Activated CD8-positive, alpha-beta memory T cell treated with anti-CD3 and anti-CD28 coated beads, Interleukin-2, amount 10 ng/mL, durations not matched to agents 7 days and 5 days (primary cell): ENCODE results near the gene COL6A1. TPM values are rescaled to one million over a fixed set of nuclear protein-coding genes. Genes with fewer than 3 reads are reported as not detected.
"Not testable (repeated sequence)": the region's sequence is repeated elsewhere in the genome, so short reads cannot be mapped to it uniquely, and the experiment has no call there.

ENCODE experiments used
- ATAC-seq: fragments of 150-1000 bp; cut with Tn5 transposase; one replicate; pipeline ENCODE4 v1.10.0; 2021; ENCODE audit warnings: moderate library complexity
- CTCF ChIA-PET: fragments of 350-600 bp; sonication (Branson Sonifier 250); formaldehyde crosslinking; loops from one replicate; lab custom pipeline; 2021; ENCODE audit warnings: antibody characterized with exemption; lab: Charles Lee
- DNase-seq: peaks from one replicate; pipeline ENCODE4 v3.0.0-alpha.2; 2020
- H3K27ac Mint-ChIP-seq: one replicate; pipeline ENCODE4 v1.8.0; 2021; ENCODE audit warnings: mild to moderate bottlenecking, mixed read lengths
- H3K27me3 Mint-ChIP-seq: one replicate; pipeline ENCODE4 v1.8.0; 2021; ENCODE audit warnings: mixed read lengths
- H3K36me3 Mint-ChIP-seq: one replicate; pipeline ENCODE4 v1.8.0; 2021; ENCODE audit warnings: mild to moderate bottlenecking, mixed read lengths
- H3K4me1 Mint-ChIP-seq: one replicate; pipeline ENCODE4 v1.8.0; 2021; ENCODE audit warnings: mixed read lengths
- H3K4me3 Mint-ChIP-seq: one replicate; pipeline ENCODE4 v1.8.0; 2021; ENCODE audit warnings: mild to moderate bottlenecking, moderate library complexity, mixed read lengths
- H3K9me3 Mint-ChIP-seq: one replicate; pipeline ENCODE4 v1.8.0; 2022; ENCODE audit warnings: low read depth, mixed read lengths
- total RNA-seq, 2 experiments: library from RNA; stranded (reverse); gene quantifications; one replicate each; pipeline ENCODE4 v1.2.3, GENCODE V29; 2021

Gene COL6A1
- total RNA-seq, 2 experiments from 2014 or later = 0.12 to 5.4 TPM

DNA sequence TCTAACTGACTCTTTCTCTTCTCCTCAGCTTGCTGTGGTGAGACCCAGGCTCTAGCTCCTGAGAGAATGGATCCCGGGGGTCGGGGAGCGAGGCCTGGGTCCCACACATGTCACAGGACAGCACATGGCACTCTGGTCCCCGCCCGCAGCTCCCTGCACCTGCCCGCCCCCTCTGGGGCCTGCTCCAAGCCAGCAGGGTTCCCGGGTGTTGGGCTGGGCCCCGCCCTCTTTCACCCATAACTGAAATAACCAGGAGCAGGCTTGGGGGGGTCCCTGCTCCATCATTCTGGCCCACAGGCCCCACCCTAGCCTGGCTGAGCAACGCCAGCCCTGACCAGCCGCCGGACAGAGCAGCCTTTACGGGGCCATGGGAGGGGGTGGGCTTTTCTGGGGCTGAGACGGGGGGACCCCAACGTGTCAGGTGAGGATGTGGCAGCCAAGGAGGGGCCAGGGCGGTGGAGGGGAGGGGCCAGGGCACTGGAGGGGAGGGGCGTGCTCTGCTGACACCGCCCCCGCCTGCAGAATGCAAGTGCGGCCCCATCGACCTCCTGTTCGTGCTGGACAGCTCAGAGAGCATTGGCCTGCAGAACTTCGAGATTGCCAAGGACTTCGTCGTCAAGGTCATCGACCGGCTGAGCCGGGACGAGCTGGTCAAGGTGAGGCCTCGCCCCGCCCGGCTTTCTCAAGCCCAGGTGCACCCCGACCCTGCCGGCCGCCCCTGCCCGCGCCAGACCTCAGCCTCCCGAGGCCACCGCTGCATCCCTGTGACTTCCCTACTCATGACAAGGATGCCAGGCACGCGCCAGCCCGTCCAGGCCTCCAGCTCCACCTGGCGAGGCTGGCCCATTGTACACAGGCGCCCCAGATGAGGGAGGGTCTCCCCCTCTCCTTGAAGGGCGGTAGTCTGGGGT is 19.4 kb downstream of the COL6A1 start:
- H3K9me3 Mint-ChIP-seq = no peaks in the 10 kb centered on the region
- no peak overlapping the region for H3K27ac Mint-ChIP-seq

DNA sequence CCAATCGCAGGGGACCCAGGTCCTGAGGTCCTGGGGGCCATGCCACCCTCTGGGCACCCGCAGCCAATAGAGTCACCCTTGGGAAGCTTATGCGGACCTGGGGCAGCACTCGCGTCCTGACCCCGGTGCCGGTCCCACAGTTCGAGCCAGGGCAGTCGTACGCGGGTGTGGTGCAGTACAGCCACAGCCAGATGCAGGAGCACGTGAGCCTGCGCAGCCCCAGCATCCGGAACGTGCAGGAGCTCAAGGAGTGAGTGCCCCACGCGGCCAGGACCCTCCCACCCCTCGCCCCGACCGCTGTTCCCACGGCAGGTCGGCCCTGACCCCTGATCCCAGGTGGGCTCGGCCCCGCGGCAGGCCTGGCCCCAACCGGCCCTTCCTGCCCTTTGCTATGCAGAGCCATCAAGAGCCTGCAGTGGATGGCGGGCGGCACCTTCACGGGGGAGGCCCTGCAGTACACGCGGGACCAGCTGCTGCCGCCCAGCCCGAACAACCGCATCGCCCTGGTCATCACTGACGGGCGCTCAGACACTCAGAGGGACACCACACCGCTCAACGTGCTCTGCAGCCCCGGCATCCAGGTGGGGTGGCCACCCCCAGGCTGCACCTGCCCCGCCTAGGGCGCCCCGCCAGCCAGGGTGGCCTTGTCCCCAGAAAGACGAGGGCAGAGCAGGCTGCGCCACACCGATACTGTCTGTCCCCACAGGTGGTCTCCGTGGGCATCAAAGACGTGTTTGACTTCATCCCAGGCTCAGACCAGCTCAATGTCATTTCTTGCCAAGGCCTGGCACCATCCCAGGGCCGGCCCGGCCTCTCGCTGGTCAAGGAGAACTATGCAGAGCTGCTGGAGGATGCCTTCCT is 20.5 kb downstream of the COL6A1 start:
- Mint-ChIP-seq H3K4me1 (no peaks in the 10 kb centered on the region), H3K36me3 (no peaks in the 10 kb centered on the region), H3K9me3 (no peaks in the 10 kb centered on the region), H3K27me3 (no peaks in the 10 kb centered on the region), H3K27ac (no peak overlapping the region), H3K4me3 (no peak overlapping the region)
- ATAC-seq = no peak
- CTCF ChIA-PET = no interaction called here
- DNase-seq = no peak

More for the DNA sequence above, 19.4 kb downstream of the COL6A1 start:
- ATAC-seq = no peak
- peak; percentile 33 for DNase-seq
- Mint-ChIP-seq H3K27me3 (no peaks in the 10 kb centered on the region), H3K36me3 (no peaks in the 10 kb centered on the region), H3K4me1 (no peaks in the 10 kb centered on the region), H3K4me3 (no peak overlapping the region)
- CTCF ChIA-PET = no interaction called here

DNA sequence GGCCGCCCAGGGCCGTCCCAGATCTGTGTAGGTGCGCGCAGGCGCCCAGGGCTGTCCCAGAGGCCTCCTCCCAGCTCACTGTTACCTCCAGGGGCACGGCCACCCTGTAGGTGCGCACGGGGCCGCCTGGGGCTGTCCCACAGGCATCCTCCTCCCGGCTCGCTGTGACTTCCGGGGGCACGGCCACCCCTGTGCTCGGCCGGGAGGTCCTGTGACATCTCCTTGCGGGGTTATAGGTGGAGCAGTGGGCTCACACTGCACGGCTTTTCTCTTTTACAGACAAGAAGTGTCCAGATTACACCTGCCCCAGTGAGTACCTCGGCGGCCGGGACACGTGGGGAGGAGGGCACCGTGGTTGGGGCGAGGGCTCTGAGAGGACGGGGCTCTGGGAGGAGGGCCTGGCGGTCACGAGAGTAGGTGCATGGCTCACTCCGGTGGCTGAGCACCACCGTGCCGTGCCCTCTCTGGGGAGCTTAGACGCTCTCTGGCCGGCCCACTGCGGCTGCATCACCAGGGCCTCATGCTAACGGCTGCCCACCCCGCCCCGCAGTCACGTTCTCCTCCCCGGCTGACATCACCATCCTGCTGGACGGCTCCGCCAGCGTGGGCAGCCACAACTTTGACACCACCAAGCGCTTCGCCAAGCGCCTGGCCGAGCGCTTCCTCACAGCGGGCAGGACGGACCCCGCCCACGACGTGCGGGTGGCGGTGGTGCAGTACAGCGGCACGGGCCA is 21.4 kb downstream of the COL6A1 start:
- ATAC-seq = no peak
- peak; percentile 27 for DNase-seq
- H3K4me3 Mint-ChIP-seq = no peak overlapping the region
- H3K9me3 Mint-ChIP-seq = no peaks in the 10 kb centered on the region
- H3K27ac Mint-ChIP-seq = no peak overlapping the region
- CTCF ChIA-PET = no interaction called here
- H3K4me1 Mint-ChIP-seq = no peaks in the 10 kb centered on the region
- H3K36me3 Mint-ChIP-seq = no peaks in the 10 kb centered on the region
- H3K27me3 Mint-ChIP-seq = no peaks in the 10 kb centered on the region

DNA sequence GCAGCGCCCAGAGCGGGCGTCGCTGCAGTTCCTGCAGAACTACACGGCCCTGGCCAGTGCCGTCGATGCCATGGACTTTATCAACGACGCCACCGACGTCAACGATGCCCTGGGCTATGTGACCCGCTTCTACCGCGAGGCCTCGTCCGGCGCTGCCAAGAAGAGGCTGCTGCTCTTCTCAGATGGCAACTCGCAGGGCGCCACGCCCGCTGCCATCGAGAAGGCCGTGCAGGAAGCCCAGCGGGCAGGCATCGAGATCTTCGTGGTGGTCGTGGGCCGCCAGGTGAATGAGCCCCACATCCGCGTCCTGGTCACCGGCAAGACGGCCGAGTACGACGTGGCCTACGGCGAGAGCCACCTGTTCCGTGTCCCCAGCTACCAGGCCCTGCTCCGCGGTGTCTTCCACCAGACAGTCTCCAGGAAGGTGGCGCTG is 22.0 kb downstream of the COL6A1 start:
- DNase-seq = no peak
- H3K4me1 Mint-ChIP-seq = no peaks in the 10 kb centered on the region
- H3K27me3 Mint-ChIP-seq = no peaks in the 10 kb centered on the region
- no peak for ATAC-seq
- H3K27ac Mint-ChIP-seq = no peak overlapping the region
- peaks cover 3% of the 10 kb centered on the region for H3K9me3 Mint-ChIP-seq
- H3K36me3 Mint-ChIP-seq = no peaks in the 10 kb centered on the region
- H3K4me3 Mint-ChIP-seq = no peak overlapping the region
- CTCF ChIA-PET = no interaction called here

DNA sequence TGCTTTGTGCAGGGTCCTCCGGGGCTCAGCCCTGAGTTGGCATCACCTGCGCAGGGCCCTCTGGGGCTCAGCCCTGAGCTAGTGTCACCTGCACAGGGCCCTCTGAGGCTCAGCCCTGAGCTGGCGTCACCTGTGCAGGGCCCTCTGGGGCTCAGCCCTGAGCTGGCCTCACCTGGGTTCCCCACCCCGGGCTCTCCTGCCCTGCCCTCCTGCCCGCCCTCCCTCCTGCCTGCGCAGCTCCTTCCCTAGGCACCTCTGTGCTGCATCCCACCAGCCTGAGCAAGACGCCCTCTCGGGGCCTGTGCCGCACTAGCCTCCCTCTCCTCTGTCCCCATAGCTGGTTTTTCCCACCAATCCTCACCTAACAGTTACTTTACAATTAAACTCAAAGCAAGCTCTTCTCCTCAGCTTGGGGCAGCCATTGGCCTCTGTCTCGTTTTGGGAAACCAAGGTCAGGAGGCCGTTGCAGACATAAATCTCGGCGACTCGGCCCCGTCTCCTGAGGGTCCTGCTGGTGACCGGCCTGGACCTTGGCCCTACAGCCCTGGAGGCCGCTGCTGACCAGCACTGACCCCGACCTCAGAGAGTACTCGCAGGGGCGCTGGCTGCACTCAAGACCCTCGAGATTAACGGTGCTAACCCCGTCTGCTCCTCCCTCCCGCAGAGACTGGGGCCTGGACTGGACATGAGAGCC is 22.7 kb downstream of the COL6A1 start:
- no peak overlapping the region for H3K27ac Mint-ChIP-seq
- H3K4me1 Mint-ChIP-seq = no peaks in the 10 kb centered on the region
- ATAC-seq (no peak), DNase-seq (no peak)
- no peak overlapping the region for H3K4me3 Mint-ChIP-seq
- H3K9me3 Mint-ChIP-seq = peaks cover 3% of the 10 kb centered on the region
- no peaks in the 10 kb centered on the region for H3K27me3 Mint-ChIP-seq
- no peaks in the 10 kb centered on the region for H3K36me3 Mint-ChIP-seq
- CTCF ChIA-PET = no interaction called here

DNA sequence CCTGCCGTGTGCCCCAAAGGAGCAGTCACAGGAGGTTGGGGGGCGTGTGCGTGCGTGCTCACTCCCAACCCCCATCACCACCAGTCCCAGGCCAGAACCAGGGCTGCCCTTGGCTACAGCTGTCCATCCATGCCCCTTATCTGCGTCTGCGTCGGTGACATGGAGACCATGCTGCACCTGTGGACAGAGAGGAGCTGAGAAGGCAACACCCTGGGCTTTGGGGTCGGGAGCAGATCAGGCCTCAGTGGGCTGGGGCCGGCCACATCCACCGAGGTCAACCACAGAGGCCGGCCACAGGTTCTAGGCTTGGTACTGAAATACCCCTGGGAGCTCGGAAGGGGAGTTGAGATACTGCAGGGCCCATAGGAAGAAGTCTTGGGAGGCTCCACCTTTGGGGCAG is 23.5 kb downstream of the COL6A1 start:
- no peak overlapping the region for H3K4me3 Mint-ChIP-seq
- CTCF ChIA-PET = interaction anchor here (0.6 kb wide), 1 partner anchor 31 kb away, joined by 5 read pairs; no protein-coding TSS in a partner anchor
- H3K27me3 Mint-ChIP-seq = no peaks in the 10 kb centered on the region
- peaks cover 7% of the 10 kb centered on the region for H3K9me3 Mint-ChIP-seq
- peaks cover 1% of the 10 kb centered on the region for H3K36me3 Mint-ChIP-seq
- no peak for DNase-seq
- no peak for ATAC-seq
- H3K27ac Mint-ChIP-seq = no peak overlapping the region
- H3K4me1 Mint-ChIP-seq = no peaks in the 10 kb centered on the region

DNA sequence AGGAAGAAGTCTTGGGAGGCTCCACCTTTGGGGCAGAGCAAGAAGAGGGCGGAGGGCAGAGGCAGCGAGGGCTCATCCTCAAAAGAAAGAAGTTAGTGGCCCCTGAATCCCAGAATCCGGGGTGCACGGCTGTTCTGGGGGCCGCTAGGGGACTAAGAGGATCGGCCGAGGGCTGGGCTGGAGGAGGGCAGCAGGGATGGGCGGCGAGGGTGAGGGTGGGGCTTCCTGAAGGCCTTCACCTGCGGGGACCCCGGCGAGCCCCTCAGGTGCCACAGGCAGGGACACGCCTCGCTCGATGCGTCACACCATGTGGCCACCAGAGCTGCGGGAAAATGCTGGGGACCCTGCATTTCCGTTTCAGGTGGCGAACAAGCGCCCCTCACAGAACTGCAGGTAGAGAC is 23.9 kb downstream of the COL6A1 start:
- DNase-seq = no peak
- H3K9me3 Mint-ChIP-seq = peaks cover 7% of the 10 kb centered on the region
- no peaks in the 10 kb centered on the region for H3K27me3 Mint-ChIP-seq
- peaks cover 1% of the 10 kb centered on the region for H3K36me3 Mint-ChIP-seq
- H3K4me3 Mint-ChIP-seq = no peak overlapping the region
- ATAC-seq = no peak
- no peaks in the 10 kb centered on the region for H3K4me1 Mint-ChIP-seq
- no peak overlapping the region for H3K27ac Mint-ChIP-seq
- CTCF ChIA-PET = interaction anchor here (0.6 kb wide), 1 partner anchor 32 kb away, joined by 5 read pairs; no protein-coding TSS in a partner anchor

DNA sequence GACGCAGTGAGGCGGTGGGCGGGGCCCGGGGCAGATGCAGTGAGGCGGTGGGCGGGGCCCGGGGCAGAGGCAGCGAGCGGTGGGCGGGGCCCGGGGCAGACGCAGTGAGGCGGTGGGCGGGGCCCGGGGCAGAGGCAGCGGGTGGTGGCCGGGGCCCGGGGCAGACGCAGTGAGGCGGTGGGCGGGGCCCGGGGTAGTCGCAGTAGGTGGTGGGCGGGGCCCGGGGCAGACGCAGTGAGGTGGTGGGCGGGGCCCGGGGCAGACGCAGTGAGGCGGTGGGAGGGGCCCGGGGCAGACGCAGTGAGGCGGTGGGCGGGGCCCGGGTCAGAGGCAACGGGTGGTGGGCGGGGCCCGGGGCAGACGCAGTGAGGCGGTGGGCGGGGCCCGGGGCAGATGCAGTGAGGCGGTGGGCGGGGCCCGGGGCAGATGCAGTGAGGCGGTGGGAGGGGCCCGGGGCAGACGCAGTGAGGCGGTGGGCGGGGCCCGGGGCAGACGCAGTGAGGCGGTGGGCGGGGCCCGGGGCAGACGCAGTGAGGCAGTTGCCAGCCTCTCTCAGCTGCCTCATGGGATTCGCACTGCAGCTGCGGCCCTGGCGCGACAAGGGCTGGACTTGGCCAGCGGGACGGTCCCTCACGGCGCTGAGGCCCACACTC is 24.4 kb downstream of the COL6A1 start:
- CTCF ChIA-PET = interaction anchor here (0.6 kb wide), 1 partner anchor 32 kb away, joined by 5 read pairs; no protein-coding TSS in a partner anchor
- not testable (repeated sequence) for ATAC-seq, DNase-seq, H3K9me3 Mint-ChIP-seq, H3K27me3 Mint-ChIP-seq, H3K4me1 Mint-ChIP-seq, H3K4me3 Mint-ChIP-seq, H3K36me3 Mint-ChIP-seq, H3K27ac Mint-ChIP-seq

DNA sequence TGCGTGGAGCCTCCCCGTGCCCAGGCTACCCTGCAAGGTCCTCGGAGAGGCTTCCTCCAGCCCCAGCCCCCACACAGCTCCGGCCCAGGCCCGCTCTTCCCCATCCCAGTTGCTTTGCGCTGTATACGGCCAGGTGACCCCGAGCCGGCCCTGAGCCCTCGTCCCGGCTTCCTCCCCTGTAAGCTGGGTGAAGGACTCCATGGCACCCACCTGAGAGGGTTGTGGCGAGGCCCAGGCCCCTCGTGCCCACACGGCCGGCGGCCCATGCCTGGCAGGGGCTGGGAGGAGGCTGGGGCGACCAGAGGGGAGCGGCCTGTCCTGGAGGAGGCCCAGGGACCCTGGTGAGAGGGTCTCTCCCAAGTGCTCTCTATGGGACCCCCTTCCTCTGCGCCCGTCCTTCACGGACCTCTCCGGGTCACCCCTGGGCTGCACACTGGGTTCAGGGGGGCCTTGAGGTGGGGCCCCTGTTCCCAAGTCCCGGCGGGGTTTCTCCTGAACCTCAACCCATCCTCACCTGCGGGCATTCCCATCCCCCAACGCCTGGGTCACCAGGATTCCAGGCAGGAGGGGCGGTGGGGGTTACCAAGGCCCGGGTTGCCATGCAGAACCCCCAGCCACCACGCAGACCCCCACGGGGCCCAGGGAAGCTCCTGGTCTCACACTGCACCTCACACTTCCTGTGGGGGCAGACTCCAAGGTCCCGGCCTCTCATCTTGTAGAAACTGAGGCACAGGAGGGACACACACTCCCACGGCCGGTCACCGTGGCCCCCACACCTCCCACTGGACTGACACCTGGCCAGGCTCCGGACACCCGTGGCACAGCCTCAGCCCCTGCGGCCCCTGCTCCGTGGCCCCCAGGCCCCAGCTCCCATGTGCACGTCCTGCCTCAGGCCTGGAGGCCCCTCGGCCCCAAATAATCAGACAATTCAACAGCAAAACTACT is 25.2 kb downstream of the COL6A1 start:
- Mint-ChIP-seq H3K4me3 (no peak overlapping the region), H3K36me3 (peaks cover 1% of the 10 kb centered on the region), H3K27ac (no peak overlapping the region), H3K4me1 (no peaks in the 10 kb centered on the region), H3K9me3 (peaks cover 7% of the 10 kb centered on the region), H3K27me3 (no peaks in the 10 kb centered on the region)
- ATAC-seq (no peak), DNase-seq (no peak)
- CTCF ChIA-PET = no interaction called here

DNA sequence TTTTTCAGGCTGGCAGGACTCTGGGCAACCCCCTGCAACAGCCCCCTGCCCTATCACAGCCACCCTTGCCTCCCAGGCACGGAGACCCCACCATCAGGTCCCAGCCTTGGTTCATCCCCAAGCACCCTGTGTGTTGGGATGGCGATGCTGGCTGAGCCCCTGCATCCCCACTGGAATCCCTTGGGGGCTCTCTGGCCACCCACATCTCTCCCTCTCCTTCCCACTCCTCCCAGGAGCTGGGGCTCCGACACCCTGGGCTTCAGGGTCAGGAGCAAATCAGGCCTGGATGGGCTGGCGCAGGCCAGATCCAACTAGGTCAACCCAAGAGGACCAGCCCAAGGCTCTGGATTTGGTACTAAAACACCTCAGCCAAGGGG is 25.9 kb downstream of the COL6A1 start:
- Mint-ChIP-seq H3K36me3 (peaks cover 1% of the 10 kb centered on the region), H3K4me3 (no peak overlapping the region), H3K27me3 (peaks cover 2% of the 10 kb centered on the region), H3K9me3 (peaks cover 7% of the 10 kb centered on the region), H3K27ac (no peak overlapping the region), H3K4me1 (no peaks in the 10 kb centered on the region)
- DNase-seq (no peak), ATAC-seq (no peak)
- CTCF ChIA-PET = no interaction called here

DNA sequence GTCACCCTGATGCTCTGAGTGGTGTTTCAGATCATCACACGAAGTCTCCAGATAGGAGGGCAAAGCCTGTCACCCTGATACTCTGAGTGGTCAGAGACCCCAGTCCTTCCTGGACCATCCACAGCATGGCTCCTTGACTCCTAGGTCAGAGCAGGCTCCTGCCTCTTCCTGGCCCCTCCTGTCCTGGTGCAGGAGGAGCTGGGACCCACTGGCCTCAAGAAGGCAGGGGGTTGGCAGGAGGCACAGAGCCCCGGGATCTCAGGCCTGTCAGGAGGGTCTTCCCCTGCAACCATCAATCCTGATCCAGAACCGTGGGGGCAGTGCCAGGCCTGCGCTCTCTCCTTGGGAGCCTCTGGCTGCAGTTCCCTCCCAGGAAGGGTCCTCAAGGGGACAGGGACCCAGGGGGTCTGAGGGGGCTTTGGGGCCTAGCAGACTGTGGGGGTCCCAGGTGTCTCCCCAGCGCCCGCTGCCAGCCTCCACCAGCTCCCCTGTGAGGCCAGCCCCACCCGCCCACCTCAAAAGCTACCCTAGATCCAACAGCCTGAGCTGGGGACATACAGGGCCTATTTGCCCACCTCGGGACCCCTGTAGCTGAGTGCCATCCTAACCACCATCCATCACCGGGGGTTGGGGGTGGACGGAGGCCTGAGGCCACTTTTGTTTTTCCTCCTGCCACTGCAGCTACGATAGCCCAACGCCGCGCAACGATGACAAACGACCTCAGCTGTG is 27.5 kb downstream of the COL6A1 start:
- ATAC-seq = no peak
- Mint-ChIP-seq H3K9me3 (peaks cover 7% of the 10 kb centered on the region), H3K27ac (no peak overlapping the region), H3K4me3 (no peak overlapping the region), H3K27me3 (peaks cover 17% of the 10 kb centered on the region), H3K4me1 (no peaks in the 10 kb centered on the region), H3K36me3 (peaks cover 1% of the 10 kb centered on the region)
- DNase-seq = peak; percentile 36
- CTCF ChIA-PET = no interaction called here
